ENCODE results near the gene NNAT.

DNA sequence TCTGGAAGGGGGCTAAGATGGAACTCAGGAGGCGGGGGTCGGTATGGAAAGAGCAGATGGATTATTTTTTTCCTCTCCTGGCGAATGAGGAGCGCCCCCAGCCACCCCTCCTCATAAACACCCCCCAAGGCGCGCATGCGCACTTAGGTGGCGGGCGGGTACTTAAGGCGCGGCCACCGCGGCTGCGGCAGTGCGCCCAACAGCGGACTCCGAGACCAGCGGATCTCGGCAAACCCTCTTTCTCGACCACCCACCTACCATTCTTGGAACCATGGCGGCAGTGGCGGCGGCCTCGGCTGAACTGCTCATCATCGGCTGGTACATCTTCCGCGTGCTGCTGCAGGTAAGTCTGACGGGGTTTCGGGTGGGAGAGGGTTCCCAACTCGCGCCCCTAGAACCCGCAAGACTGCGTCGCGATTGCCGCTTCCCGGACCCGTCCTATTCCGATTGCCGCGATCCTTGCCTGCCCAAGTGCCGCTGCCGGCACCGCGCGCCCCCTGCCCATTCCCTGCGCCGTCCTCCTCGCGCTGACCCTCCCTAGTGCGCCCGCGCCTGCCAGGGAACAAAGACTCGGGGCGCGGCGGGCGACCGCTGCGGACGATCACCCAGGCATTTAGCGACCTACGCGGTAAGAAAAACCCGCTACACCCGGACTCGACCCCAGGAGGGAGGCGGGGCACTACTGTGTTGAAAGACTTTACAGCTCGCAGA, at the start of gene NNAT:
- TF ChIP-seq EZH2phosphoT487 (IDR thresholded peaks at IDR 0.05): no peak
- TF ChIP-seq, protein P1, sequence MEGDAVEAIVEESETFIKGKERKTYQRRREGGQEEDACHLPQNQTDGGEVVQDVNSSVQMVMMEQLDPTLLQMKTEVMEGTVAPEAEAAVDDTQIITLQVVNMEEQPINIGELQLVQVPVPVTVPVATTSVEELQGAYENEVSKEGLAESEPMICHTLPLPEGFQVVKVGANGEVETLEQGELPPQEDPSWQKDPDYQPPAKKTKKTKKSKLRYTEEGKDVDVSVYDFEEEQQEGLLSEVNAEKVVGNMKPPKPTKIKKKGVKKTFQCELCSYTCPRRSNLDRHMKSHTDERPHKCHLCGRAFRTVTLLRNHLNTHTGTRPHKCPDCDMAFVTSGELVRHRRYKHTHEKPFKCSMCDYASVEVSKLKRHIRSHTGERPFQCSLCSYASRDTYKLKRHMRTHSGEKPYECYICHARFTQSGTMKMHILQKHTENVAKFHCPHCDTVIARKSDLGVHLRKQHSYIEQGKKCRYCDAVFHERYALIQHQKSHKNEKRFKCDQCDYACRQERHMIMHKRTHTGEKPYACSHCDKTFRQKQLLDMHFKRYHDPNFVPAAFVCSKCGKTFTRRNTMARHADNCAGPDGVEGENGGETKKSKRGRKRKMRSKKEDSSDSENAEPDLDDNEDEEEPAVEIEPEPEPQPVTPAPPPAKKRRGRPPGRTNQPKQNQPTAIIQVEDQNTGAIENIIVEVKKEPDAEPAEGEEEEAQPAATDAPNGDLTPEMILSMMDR (IDR thresholded peaks at IDR 0.05): no peak
